ENCODE measurements around the gene CXCR3.
"Not testable (repeated sequence)": the region's sequence is repeated elsewhere in the genome, so short reads cannot be mapped to it uniquely, and the experiment has no call there.

Gene CXCR3

DNA sequence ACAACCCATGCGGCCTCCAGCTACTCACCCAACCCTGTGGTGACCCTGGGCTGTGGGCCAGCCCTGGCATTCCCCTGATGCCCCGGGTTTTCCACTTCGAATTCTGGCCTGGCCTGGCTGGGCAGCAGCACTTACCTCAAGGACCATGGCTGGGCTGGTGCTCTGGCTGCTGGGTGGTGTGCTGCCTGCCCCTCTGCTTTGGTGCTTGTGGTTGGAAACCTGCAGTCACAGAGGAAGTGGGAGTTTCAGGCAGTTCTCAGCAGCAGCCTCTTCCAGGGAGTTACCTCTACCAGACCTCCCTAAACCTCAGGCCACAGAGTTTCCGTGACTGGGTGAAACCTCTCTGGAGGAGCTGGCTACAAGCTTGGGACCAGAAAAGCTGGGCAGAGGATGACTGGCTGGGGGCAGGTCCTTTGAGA, at the start of gene CXCR3:
CXCR3 (minus strand) TSS at position 209 of the 419 bp plus-strand sequence; CDS start at position 147, 62 bp downstream.
- peak; percentile 79 to 81 for DNase-seq

DNA sequence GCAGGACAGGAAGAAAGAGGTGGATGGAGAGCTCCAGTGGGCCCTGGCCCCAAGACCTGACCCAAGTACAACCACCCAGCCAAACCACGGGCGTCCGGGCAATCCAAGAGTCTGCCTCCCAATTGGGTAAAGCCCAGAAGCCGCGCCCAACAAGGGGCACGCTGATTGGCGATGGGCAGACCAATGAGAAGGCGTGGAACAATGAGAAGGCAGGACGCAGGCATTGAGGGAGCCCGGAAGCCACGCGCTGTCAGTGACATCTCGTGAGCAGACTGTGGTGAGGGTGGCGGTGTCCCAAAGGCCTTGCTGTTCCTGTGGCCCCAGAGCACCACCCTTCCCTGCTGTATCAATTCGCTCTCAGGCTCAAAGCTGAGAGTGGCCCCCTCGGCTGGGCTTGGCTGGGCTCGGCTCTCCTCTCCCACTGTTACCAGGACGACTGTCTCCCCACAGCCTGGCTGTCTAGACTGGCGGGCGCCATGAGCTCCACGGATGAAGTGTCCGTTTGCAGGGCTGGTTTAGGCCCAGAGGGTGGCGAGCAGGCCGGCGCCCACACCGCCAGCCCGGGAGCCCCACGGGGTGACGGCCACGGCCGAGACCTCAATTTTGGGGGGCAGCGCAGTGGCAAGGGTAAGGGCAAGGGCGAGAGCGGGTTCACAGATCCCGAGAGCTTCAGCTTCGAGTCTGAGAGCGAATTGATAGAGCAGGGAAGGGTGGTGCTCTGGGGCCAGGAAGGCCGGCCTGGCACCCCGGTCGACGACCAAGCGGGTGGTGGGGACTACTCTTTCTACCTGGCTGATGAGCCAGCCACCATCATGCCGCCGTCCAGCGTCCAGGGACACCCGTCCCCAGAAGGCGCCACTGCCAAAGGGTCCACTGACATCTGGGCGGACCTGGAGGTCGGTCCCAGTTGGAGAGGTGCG, 49.3 kb upstream of the CXCR3 start, which contains the start of gene LOC101059915:
LOC101059915 (plus strand) TSS at position 219 of the 920 bp plus-strand sequence.
- no peak for DNase-seq

DNA sequence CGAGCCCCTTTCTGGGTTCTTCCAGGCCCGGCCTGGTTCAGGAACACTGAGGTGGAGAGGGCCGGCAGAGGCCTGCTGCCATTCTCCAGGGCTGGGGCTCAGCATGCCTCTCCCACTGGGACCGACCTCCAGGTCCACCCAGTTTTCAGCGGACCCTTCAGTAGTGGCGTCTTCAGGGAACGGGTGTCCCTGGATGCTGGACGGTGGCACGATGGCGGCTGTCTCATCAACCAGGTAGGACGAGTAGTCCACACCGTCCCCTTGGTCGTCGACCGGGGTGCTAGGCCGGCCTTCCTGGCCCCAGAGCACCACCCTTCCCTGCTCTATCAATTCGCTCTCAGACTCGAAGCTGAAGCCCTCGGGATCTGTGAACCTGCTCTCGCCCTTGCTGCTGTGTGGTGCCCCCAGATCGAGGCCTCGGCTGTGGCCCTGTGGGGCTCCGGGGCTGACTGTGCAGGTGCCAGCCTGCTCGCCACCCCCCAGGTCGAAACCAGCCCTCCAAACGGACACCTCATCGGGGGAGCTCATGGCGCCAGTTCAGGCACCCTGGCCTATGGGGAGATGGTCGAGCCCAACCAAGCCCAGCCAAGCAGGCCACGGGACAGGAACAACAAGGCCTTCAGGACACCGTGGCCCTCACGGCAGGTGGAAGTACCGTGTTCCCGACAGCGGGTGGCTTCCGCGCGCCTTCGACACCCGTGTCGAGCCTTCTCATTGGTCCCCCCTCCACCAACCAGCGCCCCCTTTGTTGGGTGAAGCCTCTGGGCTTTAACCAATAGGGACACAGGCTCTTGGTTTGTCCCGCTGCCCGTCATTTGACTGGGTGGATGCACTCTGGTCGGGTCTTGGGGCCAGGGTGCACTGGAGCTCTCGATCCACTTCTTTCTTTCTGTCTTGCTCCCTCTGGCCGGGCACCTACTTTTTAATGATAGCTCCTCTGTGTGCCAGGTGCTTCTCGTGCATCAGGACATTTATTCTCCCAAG, 48.2 kb upstream of the CXCR3 start:
- DNase-seq, result no peak

- DNase-seq, result no peak
Observed at GRCh38 chrX:71665747-71666146, 47.4 kb upstream of the CXCR3 start.

- no peak for DNase-seq
Observed at GRCh38 chrX:71664889-71665491, 46.7 kb upstream of the CXCR3 start.

GRCh38 chrX:71664202-71664601, 45.9 kb upstream of the CXCR3 start:
- DNase-seq, result peak in 1 of 2 experiments; percentile 5

- DNase-seq, result not testable (repeated sequence)
Observed at GRCh38 chrX:71663238-71663637, 44.9 kb upstream of the CXCR3 start.

GRCh38 chrX:71662654-71663053, 44.3 kb upstream of the CXCR3 start:
- DNase-seq, result not testable (repeated sequence)

DNA sequence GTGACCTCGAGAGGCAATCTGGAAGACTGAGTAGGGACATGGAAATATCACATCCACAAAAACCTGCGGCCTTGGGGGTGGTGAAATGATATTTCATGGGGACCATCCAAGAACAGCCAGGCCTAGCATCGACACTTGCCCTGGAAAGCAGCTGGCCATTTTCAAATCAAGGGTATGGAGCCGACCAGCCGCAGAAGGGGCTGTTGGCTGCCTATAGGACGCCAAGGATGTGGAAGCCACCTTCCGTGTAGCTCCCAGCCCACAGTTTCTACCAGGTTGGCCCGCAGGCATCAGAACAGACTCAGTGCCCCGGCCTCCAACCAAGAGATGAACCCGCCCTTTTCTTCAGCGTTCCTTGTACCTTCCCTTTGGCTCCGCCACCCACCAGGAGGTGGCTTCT, 43.6 kb upstream of the CXCR3 start:
- DNase-seq, result no peak

GRCh38 chrX:71660562-71661416, 42.5 kb upstream of the CXCR3 start:
- DNase-seq, result no peak

DNA sequence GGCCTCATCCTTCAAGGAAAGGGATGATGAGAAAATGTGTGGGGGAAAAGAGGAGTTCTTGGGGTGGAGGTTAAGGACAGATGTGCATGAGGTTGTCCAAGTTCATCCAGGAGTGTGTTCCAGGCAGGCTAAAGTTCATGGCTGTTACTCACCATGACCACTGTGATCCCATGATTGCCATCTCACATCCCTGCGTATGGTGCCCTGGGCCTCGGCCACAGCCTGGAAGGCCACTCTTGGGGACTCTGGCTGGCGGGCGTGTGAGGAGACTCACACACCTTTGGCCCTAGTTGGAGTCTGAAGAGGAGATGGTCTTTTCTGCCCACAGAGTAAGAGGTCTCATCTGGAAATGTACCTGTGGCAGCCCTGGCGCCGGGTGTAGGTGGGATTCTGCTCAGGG, 41.6 kb upstream of the CXCR3 start:
- no peak for DNase-seq

DNA sequence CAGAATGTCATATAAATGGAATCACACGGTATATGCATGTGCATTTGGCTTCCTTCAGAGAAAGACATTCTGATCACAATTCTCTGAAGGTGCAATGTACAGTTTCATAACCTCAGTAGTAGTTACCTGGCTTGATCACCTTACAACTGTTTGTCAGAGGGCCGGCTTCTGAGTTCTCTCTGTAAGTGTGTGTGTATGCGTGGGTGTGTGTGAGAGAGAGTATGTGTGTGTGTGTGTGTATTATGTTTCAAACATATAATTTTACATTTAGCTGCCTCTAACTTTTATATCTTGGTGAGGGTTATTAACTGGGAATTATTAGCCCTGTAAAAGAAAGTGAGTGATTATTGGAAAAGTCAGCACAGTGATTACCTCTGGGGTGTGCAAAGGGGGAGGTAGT, 41.0 kb upstream of the CXCR3 start:
- no peak for DNase-seq

DNA sequence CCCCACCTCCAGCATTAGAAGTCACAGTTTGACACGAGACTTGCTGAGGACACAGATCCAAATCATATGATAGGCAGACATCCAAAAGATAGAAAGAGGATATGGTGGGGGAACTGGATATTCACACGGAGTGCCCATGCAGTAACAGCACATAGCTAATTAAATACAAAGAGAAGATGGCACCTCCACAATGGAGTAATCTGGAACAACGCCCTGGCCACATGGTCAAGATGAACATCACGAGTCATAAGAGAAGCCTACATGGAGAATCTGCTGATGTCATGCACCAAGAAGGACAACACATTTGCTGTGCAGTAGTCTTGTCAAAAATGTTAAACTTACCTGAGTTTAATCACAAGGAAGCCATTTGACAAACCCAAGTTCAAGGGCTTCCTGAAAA, 39.0 kb upstream of the CXCR3 start:
- no peak for DNase-seq

- DNase-seq, result no peak
Observed at GRCh38 chrX:71653344-71653743, 35.0 kb upstream of the CXCR3 start.

DNA sequence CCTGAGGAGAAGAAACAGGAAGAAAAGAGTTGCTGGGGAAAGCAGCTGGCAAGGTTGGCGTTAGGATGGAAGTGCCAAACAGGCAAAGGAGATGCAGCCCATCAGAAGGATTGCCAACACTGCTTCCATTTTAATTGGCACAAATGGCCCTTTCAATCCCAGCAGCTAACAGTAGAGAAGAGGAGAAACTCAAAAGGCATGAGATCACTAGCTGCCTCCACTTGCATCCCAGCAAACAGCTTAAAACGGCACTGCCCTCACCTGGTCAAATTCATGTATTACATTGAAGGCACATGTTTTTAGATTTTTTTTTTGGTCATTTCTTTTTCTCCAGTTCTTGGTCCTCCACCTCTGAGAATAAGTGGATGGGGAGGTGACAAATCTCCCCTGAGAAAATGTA, 34.1 kb upstream of the CXCR3 start:
- DNase-seq, result peak; percentile 10 to 22

GRCh38 chrX:71650333-71650969, 32.1 kb upstream of the CXCR3 start:
- peak; percentile 13 to 16 for DNase-seq

DNA sequence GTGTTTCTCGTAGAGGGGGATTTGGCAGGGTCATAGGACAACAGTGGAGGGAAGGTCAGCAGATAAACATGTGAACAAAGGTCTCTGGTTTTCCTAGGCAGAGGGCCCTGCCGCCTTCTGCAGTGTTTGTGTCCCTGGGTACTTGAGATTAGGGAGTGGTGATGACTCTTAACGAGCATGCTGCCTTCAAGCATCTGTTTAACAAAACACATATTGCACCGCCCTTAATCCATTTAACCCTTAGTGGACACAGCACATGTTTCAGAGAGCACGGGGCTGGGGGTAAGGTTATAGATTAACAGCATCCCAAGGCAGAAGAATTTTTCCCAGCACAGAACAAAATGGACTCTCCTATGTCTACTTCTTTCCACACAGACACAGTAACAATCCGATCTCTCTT, 26.1 kb upstream of the CXCR3 start:
- not testable (repeated sequence) for DNase-seq

GRCh38 chrX:71640002-71640401, 21.7 kb upstream of the CXCR3 start:
- DNase-seq, result no peak

DNA sequence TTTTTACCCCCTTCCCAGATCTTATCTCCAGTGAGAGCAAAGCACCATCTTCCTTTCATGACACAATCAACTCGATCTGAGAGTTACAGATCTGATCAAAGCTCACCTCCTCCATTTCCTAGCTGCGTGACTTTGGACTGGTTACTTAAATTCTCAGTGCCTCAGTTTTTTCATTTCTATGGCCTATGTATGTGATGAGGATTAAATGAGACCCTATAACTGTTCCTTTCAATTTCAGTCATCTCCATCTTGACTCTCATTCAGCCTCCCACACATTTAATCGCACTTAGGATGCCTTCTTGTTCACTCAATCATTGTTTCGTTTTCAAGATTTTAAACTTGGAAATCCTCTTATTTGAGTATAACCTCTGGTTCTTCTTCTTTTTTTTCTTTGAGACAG, 20.1 kb upstream of the CXCR3 start:
- no peak for DNase-seq

GRCh38 chrX:71637848-71638247, 19.5 kb upstream of the CXCR3 start:
- no peak for DNase-seq

- no peak for DNase-seq
Observed at GRCh38 chrX:71637253-71637618, 18.9 kb upstream of the CXCR3 start.

Data from AML-193 (cell line).